Neural progenitor cell (in vitro differentiated cells): ENCODE data around the gene ATP6V0E1.

ENCODE experiments used
- CTCF ChIP-seq: fragments of 200-600 bp; sonication (generic); IDR thresholded peaks from 2 replicates; pipeline ENCODE4 v1.5.1; 2017; ENCODE audit warnings: antibody characterized with exemption, mild to moderate bottlenecking
- EZH2phosphoT487 ChIP-seq: fragments of 200-600 bp; sonication (generic); IDR thresholded peaks from 2 replicates; pipeline ENCODE4 v1.6.1; 2017; ENCODE audit warnings: antibody characterized with exemption

- TF ChIP-seq CTCF (no peak), EZH2phosphoT487 (no peak)
Observed at GRCh38 chr5:173047838-173048105, 64.2 kb downstream of the ATP6V0E1 start.
